ENCODE measurements around the gene ATOX1.

- TF ChIP-seq CTCF (conservative IDR thresholded peaks at IDR 0.05), result no peak
- no peak for TF ChIP-seq ZFX (IDR thresholded peaks at IDR 0.05)
Measured at GRCh38 chr5:151775025-151775606, 16.7 kb upstream of the ATOX1 start.
